Peyer's patch (tissue), 4 donors: ENCODE results near the gene PLEKHA6. TPM values are rescaled to one million over a fixed set of nuclear protein-coding genes. Genes with fewer than 3 reads are reported as not detected.

ENCODE experiments used
- DNase-seq, 3 donors: peaks; one replicate each; pipeline ENCODE4 v3.0.0-alpha.2; 2017 to 2019
- H3K27ac ChIP-seq, 4 donors: fragments of 200-600 bp; sonication (generic); one replicate each; pipeline ENCODE4 v1.5.1; 2016 to 2019
- H3K27me3 ChIP-seq, 2 donors: fragments of 200-600 bp; sonication (generic); one replicate each; pipeline ENCODE4 v1.5.1; 2019
- H3K36me3 ChIP-seq, 3 donors: fragments of 200-600 bp; sonication (generic); one replicate each; pipeline ENCODE4 v1.5.1; 2016 to 2019
- H3K4me1 ChIP-seq, 4 donors: fragments of 200-600 bp; sonication (generic); one replicate each; pipeline ENCODE4 v1.5.1; 2016 to 2019
- H3K4me3 ChIP-seq, 4 donors: fragments of 200-600 bp; sonication (generic); 1 replicate in 3 of 4; 2 replicates in 1 of 4; pipeline ENCODE4 v1.5.1; 2016 to 2019; ENCODE audit warnings: mild to moderate bottlenecking in 1 of 4
- H3K9me3 ChIP-seq, 4 donors: fragments of 200-600 bp; sonication (generic); one replicate each; pipeline ENCODE4 v1.5.1; 2016 to 2019; ENCODE audit warnings: mild to moderate bottlenecking in 1 of 4
- CTCF ChIP-seq, 6 experiments: fragments of 450-650 bp in 4 of 6; fragments of 200-600 bp in 2 of 6; sonication (generic) in 1 of 6; IDR thresholded peaks; one replicate each; pipeline ENCODE4 v1.5.1; 2017 to 2019; ENCODE audit warnings: antibody characterized with exemption in 6 of 6, mild to moderate bottlenecking in 3 of 6, moderate library complexity in 1 of 6
- POLR2A ChIP-seq, 2 donors: fragments of 450-650 bp; IDR thresholded peaks; one replicate each; pipeline ENCODE4 v1.5.1; 2017; ENCODE audit warnings: antibody characterized with exemption in 2 of 2, mild to moderate bottlenecking in 2 of 2, moderate library complexity in 2 of 2
- total RNA-seq, 4 donors: library from RNA; depleted of rRNA; stranded (reverse); fragments of >200 nt; gene quantifications; one replicate each; pipeline ENCODE4 v1.1.0, GENCODE V29; 2016

The PLEKHA6 gene
- total RNA-seq, 4 donors from 2014 or later, result 57.3 to 91.6 (median 70.2) TPM

- DNase-seq, result no peak
- H3K4me3 ChIP-seq, result no peak overlapping the region
Observed at GRCh38 chr1:204373911-204374310, 14.2 kb upstream of the PLEKHA6 start.

GRCh38 chr1:204370176-204370575 is 10.4 kb upstream of the PLEKHA6 start:
- no peak overlapping the region for H3K27ac ChIP-seq
- H3K4me3 ChIP-seq, result no peak overlapping the region
- no peaks in the 10 kb centered on the region for H3K9me3 ChIP-seq
- peaks cover 0 to 5% (median 0%) of the 10 kb centered on the region in 3 donors for H3K36me3 ChIP-seq
- DNase-seq, result no peak
- no peaks in the 10 kb centered on the region for H3K4me1 ChIP-seq
- H3K27me3 ChIP-seq, result no peaks in the 10 kb centered on the region
- TF ChIP-seq POLR2A (IDR thresholded peaks at IDR 0.05), result no peak
- TF ChIP-seq CTCF (IDR thresholded peaks at IDR 0.05), result no peak

More at GRCh38 chr1:204373911-204374310, 14.2 kb upstream of the PLEKHA6 start:
- H3K9me3 ChIP-seq, result no peaks in the 10 kb centered on the region
- no peaks in the 10 kb centered on the region for H3K36me3 ChIP-seq
- no peaks in the 10 kb centered on the region for H3K27me3 ChIP-seq
- H3K4me1 ChIP-seq, result peaks cover 0 to 9% (median 2%) of the 10 kb centered on the region in 4 donors
- TF ChIP-seq POLR2A (IDR thresholded peaks at IDR 0.05) (no peak), CTCF (IDR thresholded peaks at IDR 0.05) (no peak)
- no peak overlapping the region for H3K27ac ChIP-seq

GRCh38 chr1:204368996-204369726 is 9.4 kb upstream of the PLEKHA6 start:
- DNase-seq, result no peak
- no peak overlapping the region for H3K4me3 ChIP-seq
- H3K27ac ChIP-seq, result no peak overlapping the region
- TF ChIP-seq POLR2A (IDR thresholded peaks at IDR 0.05) (no peak), CTCF (IDR thresholded peaks at IDR 0.05) (no peak)
- H3K27me3 ChIP-seq, result no peaks in the 10 kb centered on the region
- H3K4me1 ChIP-seq, result no peaks in the 10 kb centered on the region
- H3K9me3 ChIP-seq, result no peaks in the 10 kb centered on the region
- peaks cover 0 to 5% (median 0%) of the 10 kb centered on the region in 3 donors for H3K36me3 ChIP-seq

GRCh38 chr1:204367956-204368355 is 8.2 kb upstream of the PLEKHA6 start:
- Histone ChIP-seq H3K36me3 (peaks cover 0 to 5% (median 0%) of the 10 kb centered on the region in 3 donors), H3K27me3 (no peaks in the 10 kb centered on the region), H3K4me1 (peaks cover 4 to 9% (median 4%) of the 10 kb centered on the region in 4 donors), H3K27ac (no peak overlapping the region), H3K9me3 (no peaks in the 10 kb centered on the region), H3K4me3 (no peak overlapping the region)
- TF ChIP-seq CTCF (IDR thresholded peaks at IDR 0.05), result no peak
- no peak for TF ChIP-seq POLR2A (IDR thresholded peaks at IDR 0.05)
- no peak for DNase-seq

GRCh38 chr1:204367193-204367858 is 7.6 kb upstream of the PLEKHA6 start:
- Histone ChIP-seq H3K27ac (no peak overlapping the region), H3K27me3 (no peaks in the 10 kb centered on the region), H3K36me3 (peaks cover 0 to 5% (median 0%) of the 10 kb centered on the region in 3 donors), H3K9me3 (no peaks in the 10 kb centered on the region), H3K4me3 (no peak overlapping the region), H3K4me1 (peaks cover 4 to 10% (median 5%) of the 10 kb centered on the region in 4 donors)
- TF ChIP-seq CTCF (IDR thresholded peaks at IDR 0.05) (no peak), POLR2A (IDR thresholded peaks at IDR 0.05) (no peak)
- DNase-seq, result no peak
